ENCODE results near the gene ALDH6A1. TPM values are rescaled to one million over a fixed set of nuclear protein-coding genes. Genes with fewer than 3 reads are reported as not detected.

ALDH6A1 gene
- polyA plus RNA-seq, 3 donors: 11.8 to 47.7 (median 25.9) TPM

DNA sequence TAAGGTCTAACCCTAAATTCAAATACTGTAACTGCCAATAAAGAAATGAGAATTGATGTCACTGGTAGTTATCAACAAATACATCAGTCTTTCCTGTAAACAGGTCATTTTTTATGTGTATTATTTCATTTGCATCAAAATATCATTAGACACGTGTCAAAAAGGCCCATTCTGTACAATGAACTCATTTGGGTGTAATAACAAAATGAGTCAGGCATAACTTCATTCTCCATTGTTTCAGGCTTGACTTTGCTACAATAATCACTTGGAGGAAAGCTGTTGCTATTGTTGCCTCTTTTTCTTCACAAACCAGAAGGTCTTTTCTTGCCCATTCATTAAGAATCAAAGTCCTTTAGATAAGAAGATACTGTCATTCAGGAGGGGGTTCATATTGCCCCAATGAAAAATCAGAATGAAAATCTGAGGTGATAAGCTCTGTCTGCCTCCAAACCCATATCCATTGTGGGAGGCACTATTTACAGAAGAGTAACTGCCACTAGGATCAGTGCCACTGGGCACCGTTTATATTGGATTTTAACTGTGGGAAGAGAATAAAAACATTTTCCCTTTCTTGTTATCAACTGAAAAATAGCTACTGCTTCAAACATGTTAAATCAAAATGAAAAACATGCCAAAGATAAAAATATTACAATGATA is 75.3 kb downstream of the ALDH6A1 start:
- H3K27ac ChIP-seq (ENCODE audit: low read depth, low read length): no peak overlapping the region
- 79 to 87% (median 86%) methylated on average over 2 of the region's 2 CpGs for WGBS, 3 donors

Other genes with a start within 250 kb of the ALDH6A1 start
- gene PTGR2, start 232.6 kb downstream of the ALDH6A1 start, polyA plus RNA-seq: 1 to 10 TPM; 3.2 to 7.5 (median 5.2) TPM
- 10 to 100 TPM; 12.6 to 38.1 (median 28.5) TPM for gene ZNF410, start 197.6 kb downstream of the ALDH6A1 start, polyA plus RNA-seq
- 1 to 10 TPM; 1.3 to 2.7 (median 2.0) TPM for gene FAM161B, start 134.4 kb downstream of the ALDH6A1 start, polyA plus RNA-seq
- 10 to 100 TPM in 1 of 3 donors, 1 to 10 TPM in 2; 8.4 to 28.8 (median 8.7) TPM for gene COQ6, start 134.2 kb downstream of the ALDH6A1 start, polyA plus RNA-seq
- 1 to 10 TPM; 4.6 to 8.0 (median 6.5) TPM for gene ENTPD5, start 65.2 kb downstream of the ALDH6A1 start, polyA plus RNA-seq
- gene BBOF1, start 65.1 kb downstream of the ALDH6A1 start, polyA plus RNA-seq: 1 to 10 TPM; 1.6 to 7.6 (median 2.4) TPM
- gene LIN52, start 503 bp upstream of the ALDH6A1 start, polyA plus RNA-seq: 10 to 100 TPM in 1 of 3 donors, 1 to 10 TPM in 2; 2.3 to 16.3 (median 7.8) TPM
- not detected for gene VSX2, start 155.0 kb upstream of the ALDH6A1 start, polyA plus RNA-seq
- 10 to 100 TPM; 19.4 to 43.6 (median 36.7) TPM for gene ABCD4, start 218.5 kb upstream of the ALDH6A1 start, polyA plus RNA-seq